PC-9 (cell line): ENCODE data around the gene CCDC91. TPM values are rescaled to one million over a fixed set of nuclear protein-coding genes. Genes with fewer than 3 reads are reported as not detected.
"Not testable (repeated sequence)": the region's sequence is repeated elsewhere in the genome, so short reads cannot be mapped to it uniquely, and the experiment has no call there.

Experiments
- BruUV-seq: library from RNA; stranded (reverse); fragments of 400-500 nt; replicated peaks from 2 replicates; lab custom pipeline; 2021; lab: Mats Ljungman, UMichigan
- CTCF ChIA-PET: fragments of 300-600 bp; sonication (Branson Sonifier 250); formaldehyde crosslinking; loops from one replicate; lab custom pipeline; 2022; ENCODE audit warnings: antibody characterized with exemption; lab: Charles Lee
- POLR2A ChIA-PET: fragments of 300-600 bp; sonication (Branson Sonifier 250); formaldehyde crosslinking; loops from one replicate; lab custom pipeline; 2022; ENCODE audit warnings: antibody characterized with exemption; ENCODE audit not compliant: unreplicated experiment; lab: Charles Lee
- DNase-seq, 2 experiments: peaks; one replicate each; pipeline versions ENCODE4 v3.0.0 to v3.0.0-alpha.2; 2015 to 2022; ENCODE audit warnings: mixed read lengths in 1 of 2
- H2AFZ ChIP-seq: fragments of 200-600 bp; sonication (generic); 2 replicates; pipeline ENCODE4 v1.8.1; 2017; ENCODE audit warnings: antibody characterized with exemption
- H3F3A ChIP-seq: fragments of 200-600 bp; sonication (generic); 2 replicates; pipeline ENCODE4 v1.8.1; 2017; ENCODE audit warnings: antibody characterized with exemption, mild to moderate bottlenecking, low read depth; ENCODE audit not compliant: insufficient read depth
- H3K27ac ChIP-seq: fragments of 200-600 bp; sonication (generic); 2 replicates; pipeline ENCODE4 v1.6.1; 2016; ENCODE audit warnings: mixed run types
- H3K27me3 ChIP-seq: fragments of 200-600 bp; sonication (generic); 2 replicates; pipeline ENCODE4 v1.6.1; 2016; ENCODE audit warnings: low read depth, mixed run types; ENCODE audit not compliant: insufficient read depth
- H3K36me3 ChIP-seq: fragments of 200-600 bp; sonication (generic); 2 replicates; pipeline ENCODE4 v1.6.1; 2016; ENCODE audit warnings: low read depth, mixed run types
- H3K4me1 ChIP-seq: fragments of 200-600 bp; sonication (generic); replicated peaks from 2 replicates; pipeline ENCODE4 v1.6.1; 2016; ENCODE audit warnings: mixed run types; ENCODE audit not compliant: insufficient read depth
- H3K4me2 ChIP-seq: fragments of 200-600 bp; sonication (generic); 2 replicates; pipeline ENCODE4 v1.6.1; 2017; ENCODE audit warnings: mixed run types
- H3K4me3 ChIP-seq: fragments of 200-600 bp; sonication (generic); 2 replicates; pipeline ENCODE4 v1.6.1; 2016; ENCODE audit warnings: mixed run types
- H3K79me2 ChIP-seq: fragments of 200-600 bp; sonication (generic); 2 replicates; pipeline ENCODE4 v1.6.1; 2017; ENCODE audit warnings: low read depth, mixed run types
- H3K9me2 ChIP-seq: fragments of 200-600 bp; sonication (generic); 2 replicates; pipeline ENCODE4 v1.8.1; 2017; ENCODE audit warnings: mild to moderate bottlenecking; ENCODE audit not compliant: insufficient read depth
- H3K9me3 ChIP-seq: fragments of 200-600 bp; sonication (generic); 2 replicates; pipeline ENCODE4 v1.8.1; 2016; ENCODE audit warnings: low read depth; ENCODE audit not compliant: insufficient read depth
- H4K20me1 ChIP-seq: fragments of 200-600 bp; sonication (generic); 2 replicates; pipeline ENCODE4 v1.8.1; 2017; ENCODE audit not compliant: insufficient read depth
- EZH2 ChIP-seq: fragments of 200-600 bp; sonication (generic); IDR thresholded peaks from 2 replicates; pipeline ENCODE4 v1.8.0; 2017; ENCODE audit warnings: antibody characterized with exemption, low read depth
- intact Hi-C: fragments of 100-400 bp; cut with micrococcal nuclease; formaldehyde crosslinking; loops from one replicate; pipeline ENCODE4 v1.10.0; 2022; ENCODE audit not compliant: unreplicated experiment
- total RNA-seq: library from RNA; stranded (reverse); gene quantifications from 2 replicates; pipeline ENCODE4 v1.2.3, GENCODE V29; 2021
- TF ChIP-seq, protein P1 (sequence below): fragments of 200-600 bp; sonication (generic); conservative IDR thresholded peaks from 2 replicates; pipeline ENCODE4 v1.6.1; 2017; ENCODE audit warnings: mixed run types, antibody characterized with exemption, mild to moderate bottlenecking, moderate library complexity

CCDC91 gene
- total RNA-seq, 1 experiment from 2014 or later, result 38.9 TPM

DNA sequence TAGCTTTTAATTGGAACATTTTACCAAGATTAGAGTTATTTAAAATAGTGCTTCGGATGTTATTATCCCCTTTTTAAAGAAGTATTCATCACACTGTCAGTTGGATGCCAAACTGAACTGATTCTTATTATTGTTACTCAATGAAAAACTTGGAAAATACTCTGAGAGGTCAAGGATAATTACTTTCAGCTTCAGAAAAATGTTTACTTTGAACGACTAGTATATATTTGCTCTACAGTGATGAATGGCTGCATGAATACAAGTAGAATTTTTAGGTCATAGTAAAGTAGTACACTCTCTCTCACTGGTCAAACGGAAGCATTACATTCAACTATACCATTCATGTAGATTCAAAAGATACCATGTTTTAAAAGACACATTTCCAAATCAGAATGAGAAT lies 269.2 kb downstream of the CCDC91 start:
- H3K27me3 ChIP-seq, result no peaks in the 10 kb centered on the region
- no peaks in the 10 kb centered on the region for H3F3A ChIP-seq
- no peaks in the 10 kb centered on the region for H3K4me1 ChIP-seq
- H2AFZ ChIP-seq, result no peak overlapping the region
- CTCF ChIA-PET, result no interaction called here
- H4K20me1 ChIP-seq, result no peaks in the 10 kb centered on the region
- no peak for DNase-seq
- H3K4me3 ChIP-seq, result no peak overlapping the region
- H3K79me2 ChIP-seq, result no peaks in the 10 kb centered on the region
- intact Hi-C loops, result no loop called here
- no peaks in the 10 kb centered on the region for H3K9me3 ChIP-seq
- H3K4me2 ChIP-seq, result no peak overlapping the region
- POLR2A ChIA-PET, result no interaction called here
- TF ChIP-seq, protein P1, sequence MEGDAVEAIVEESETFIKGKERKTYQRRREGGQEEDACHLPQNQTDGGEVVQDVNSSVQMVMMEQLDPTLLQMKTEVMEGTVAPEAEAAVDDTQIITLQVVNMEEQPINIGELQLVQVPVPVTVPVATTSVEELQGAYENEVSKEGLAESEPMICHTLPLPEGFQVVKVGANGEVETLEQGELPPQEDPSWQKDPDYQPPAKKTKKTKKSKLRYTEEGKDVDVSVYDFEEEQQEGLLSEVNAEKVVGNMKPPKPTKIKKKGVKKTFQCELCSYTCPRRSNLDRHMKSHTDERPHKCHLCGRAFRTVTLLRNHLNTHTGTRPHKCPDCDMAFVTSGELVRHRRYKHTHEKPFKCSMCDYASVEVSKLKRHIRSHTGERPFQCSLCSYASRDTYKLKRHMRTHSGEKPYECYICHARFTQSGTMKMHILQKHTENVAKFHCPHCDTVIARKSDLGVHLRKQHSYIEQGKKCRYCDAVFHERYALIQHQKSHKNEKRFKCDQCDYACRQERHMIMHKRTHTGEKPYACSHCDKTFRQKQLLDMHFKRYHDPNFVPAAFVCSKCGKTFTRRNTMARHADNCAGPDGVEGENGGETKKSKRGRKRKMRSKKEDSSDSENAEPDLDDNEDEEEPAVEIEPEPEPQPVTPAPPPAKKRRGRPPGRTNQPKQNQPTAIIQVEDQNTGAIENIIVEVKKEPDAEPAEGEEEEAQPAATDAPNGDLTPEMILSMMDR, result no peak
- no peak for TF ChIP-seq EZH2
- no peaks in the 10 kb centered on the region for H3K9me2 ChIP-seq
- H3K36me3 ChIP-seq, result 0 out of 2 replicates have a peak, but pooled peaks cover 4% of the 10 kb centered on the region
- H3K27ac ChIP-seq, result no peak overlapping the region
- BruUV-seq, result no TSS peak

DNA sequence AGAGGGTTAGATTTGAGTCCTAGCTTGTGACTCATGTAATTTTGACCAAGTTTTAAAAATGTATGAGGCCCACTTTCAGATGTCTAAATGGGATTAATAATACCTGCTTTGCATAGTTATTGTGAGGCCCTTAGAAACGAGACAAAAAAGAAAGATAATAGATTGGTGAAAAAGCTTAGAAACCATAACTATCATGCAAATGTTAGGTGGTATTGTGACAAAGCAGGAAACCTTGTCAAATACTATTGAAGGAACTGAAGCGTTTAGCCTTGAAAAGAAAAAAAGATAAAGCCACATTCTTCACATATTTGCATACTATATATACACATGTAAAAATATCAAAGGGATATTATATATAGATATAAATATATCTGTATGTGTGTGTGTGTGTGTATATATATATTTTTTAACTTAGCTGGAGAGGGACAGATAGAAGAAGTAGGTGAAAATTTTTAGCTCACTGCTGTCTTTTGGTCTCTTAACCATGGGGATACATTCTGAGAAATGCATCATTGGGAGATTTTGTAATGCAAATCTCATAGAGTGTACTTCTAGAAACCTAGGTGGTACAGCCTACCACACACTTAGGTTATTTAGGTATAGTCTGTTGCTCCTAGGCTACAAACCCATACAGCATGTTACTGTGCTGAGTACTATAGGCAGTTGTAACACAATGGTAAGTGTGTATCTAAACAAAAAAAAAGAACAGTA lies 270.3 kb downstream of the CCDC91 start:
- no peak for DNase-seq
- CTCF ChIA-PET, result no interaction called here
- no peak overlapping the region for H2AFZ ChIP-seq
- no peak for TF ChIP-seq EZH2
- TF ChIP-seq, protein P1, result no peak
- H3K27ac ChIP-seq, result no peak overlapping the region
- H3K4me1 ChIP-seq, result no peaks in the 10 kb centered on the region
- 0 out of 2 replicates have a peak, but pooled peaks cover 4% of the 10 kb centered on the region for H3K36me3 ChIP-seq
- no peaks in the 10 kb centered on the region for H3K27me3 ChIP-seq
- H3K9me2 ChIP-seq, result no peaks in the 10 kb centered on the region
- no peaks in the 10 kb centered on the region for H3F3A ChIP-seq
- intact Hi-C loops, result no loop called here
- no peaks in the 10 kb centered on the region for H3K9me3 ChIP-seq
- H3K4me2 ChIP-seq, result no peak overlapping the region
- no peak overlapping the region for H3K4me3 ChIP-seq
- no peaks in the 10 kb centered on the region for H4K20me1 ChIP-seq
- H3K79me2 ChIP-seq, result no peaks in the 10 kb centered on the region
- POLR2A ChIA-PET, result interaction anchor here (0.6 to 0.7 kb wide), 2 partner anchors 259 to 901 kb away, joined by 3 to 5 read pairs; no protein-coding TSS in a partner anchor
- BruUV-seq, result no TSS peak

DNA sequence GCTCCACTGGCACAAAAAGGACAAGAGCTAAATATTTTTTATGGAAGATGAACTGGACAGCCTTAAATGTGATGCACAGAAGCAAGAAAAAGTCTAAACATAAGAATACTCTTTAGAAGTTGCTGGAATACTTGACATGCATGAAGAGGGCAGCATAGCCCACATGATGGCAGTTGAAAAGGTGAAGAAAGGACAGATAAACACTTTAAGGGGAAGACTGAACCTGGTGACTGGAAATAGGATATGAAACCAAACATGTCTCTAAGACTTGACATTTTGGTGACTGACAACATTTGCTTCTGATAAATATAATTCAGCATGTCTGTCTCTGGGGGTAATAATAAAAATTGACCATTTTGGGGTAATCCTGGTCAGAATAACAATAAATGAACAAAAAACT lies 273.1 kb downstream of the CCDC91 start:
- TF ChIP-seq, protein P1, result no peak
- TF ChIP-seq EZH2, result no peak
- Histone ChIP-seq H3K27me3 (no peaks in the 10 kb centered on the region), H3K79me2 (no peaks in the 10 kb centered on the region), H3K9me2 (no peaks in the 10 kb centered on the region), H3K36me3 (no peaks in the 10 kb centered on the region), H3F3A (no peaks in the 10 kb centered on the region), H3K4me3 (no peak overlapping the region), H3K27ac (no peak overlapping the region), H4K20me1 (no peaks in the 10 kb centered on the region), H3K4me2 (no peak overlapping the region), H3K9me3 (no peaks in the 10 kb centered on the region), H2AFZ (no peak overlapping the region), H3K4me1 (no peaks in the 10 kb centered on the region)
- BruUV-seq, result no TSS peak
- CTCF ChIA-PET, result no interaction called here
- POLR2A ChIA-PET, result no interaction called here
- intact Hi-C loops, result no loop called here
- DNase-seq, result no peak

DNA sequence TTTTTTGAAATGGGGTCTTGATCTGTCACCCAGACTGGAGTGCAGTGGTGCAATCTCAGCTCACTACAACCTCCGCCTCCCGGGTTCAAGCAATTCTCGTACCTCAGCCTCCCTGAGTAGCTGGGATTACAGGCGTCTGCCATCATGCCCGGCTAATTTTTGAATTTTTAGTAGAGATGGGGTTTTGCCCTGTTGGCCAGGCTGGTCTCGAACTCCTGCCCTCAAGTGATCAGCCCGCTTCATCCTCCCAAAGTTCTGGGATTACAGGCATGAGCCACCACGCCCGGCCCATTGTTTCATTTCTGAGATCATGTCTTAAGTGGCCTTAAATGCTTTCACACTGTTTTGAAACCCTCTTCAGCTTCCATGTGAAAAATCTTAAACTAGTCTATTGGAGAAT lies 281.5 kb downstream of the CCDC91 start:
- not testable (repeated sequence) for DNase-seq
- POLR2A ChIA-PET, result interaction anchor here (0.7 kb wide), 1 partner anchor 27 kb away, joined by 11 read pairs; no protein-coding TSS in a partner anchor

DNA sequence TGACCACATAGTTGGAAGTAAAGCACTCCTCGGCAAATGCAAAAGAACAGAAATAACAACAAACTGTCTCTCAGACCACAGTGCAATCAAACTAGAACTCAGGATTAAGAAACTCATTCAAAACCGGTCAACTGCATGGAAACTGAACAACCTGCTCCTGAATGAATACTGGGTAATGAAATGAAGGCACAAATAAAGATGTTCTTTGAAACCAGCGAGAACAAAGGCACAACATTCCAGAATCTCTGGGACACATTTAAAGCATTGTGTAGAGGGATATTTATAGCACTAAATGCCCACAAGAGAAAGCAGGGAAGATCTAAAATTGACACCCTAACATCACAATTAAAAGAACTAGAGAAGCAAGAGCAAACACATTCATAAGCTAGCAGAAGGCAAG lies 285.9 kb downstream of the CCDC91 start:
- POLR2A ChIA-PET, H4K20me1 ChIP-seq, H3K4me3 ChIP-seq, CTCF ChIA-PET, H3K9me3 ChIP-seq, BruUV-seq, H3K27ac ChIP-seq, DNase-seq, H3K9me2 ChIP-seq, H3K79me2 ChIP-seq, H3F3A ChIP-seq, H3K4me2 ChIP-seq, H3K36me3 ChIP-seq, H3K4me1 ChIP-seq, H3K27me3 ChIP-seq, intact Hi-C loops, H2AFZ ChIP-seq: not testable (repeated sequence)

More for the DNA sequence above, 281.5 kb downstream of the CCDC91 start:
- H3K9me2 ChIP-seq, H3K4me3 ChIP-seq, H3K36me3 ChIP-seq, H2AFZ ChIP-seq, BruUV-seq, intact Hi-C loops, H3K9me3 ChIP-seq, H3K27me3 ChIP-seq, H3K79me2 ChIP-seq, H4K20me1 ChIP-seq, H3K4me2 ChIP-seq, H3K4me1 ChIP-seq, CTCF ChIA-PET, H3F3A ChIP-seq, H3K27ac ChIP-seq: not testable (repeated sequence)
